IMR-90 (cell line): ENCODE measurements around the gene ZNF507. TPM values are rescaled to one million over a fixed set of nuclear protein-coding genes. Genes with fewer than 3 reads are reported as not detected.

Experiments
- ATAC-seq: fragments of 200-7000 bp; cut with Tn5 transposase; 2 replicates; pipeline ENCODE4 v1.9.1; 2020; ENCODE audit warnings: low read depth, mild to moderate bottlenecking, moderate library complexity
- BruUV-seq: library from RNA; stranded (reverse); fragments of 400-500 nt; replicated peaks from 2 replicates; lab custom pipeline; 2021; lab: Mats Ljungman, UMichigan
- CTCF ChIA-PET: fragments of 300-600 bp; formaldehyde crosslinking; extraction: SDS; loops from one replicate; lab custom pipeline; 2021; ENCODE audit warnings: antibody characterized with exemption; lab: Yijun Ruan, JAX
- POLR2A ChIA-PET: fragments of 300-600 bp; sonication (Branson Sonifier 250); formaldehyde crosslinking; loops from one replicate; lab custom pipeline; 2022; ENCODE audit warnings: antibody characterized with exemption; ENCODE audit not compliant: unreplicated experiment; lab: Charles Lee
- DNase-seq: peaks from one replicate; pipeline ENCODE4 v3.0.0; 2013
- H2AFZ ChIP-seq: replicated peaks from 2 replicates; pipeline ENCODE3; 2013; ENCODE audit warnings: low read length, mild to moderate bottlenecking; ENCODE audit not compliant: poor library complexity
- H2AK5ac ChIP-seq: 2 replicates; pipeline ENCODE4 v1.6.1; 2013; ENCODE audit warnings: low read depth, low read length, inconsistent platforms
- H2AK9ac ChIP-seq: replicated peaks from 2 replicates; pipeline ENCODE3; 2013; ENCODE audit warnings: mild to moderate bottlenecking, low read depth, low read length, moderate library complexity; ENCODE audit not compliant: poor library complexity
- H2BK120ac ChIP-seq: 2 replicates; pipeline ENCODE4 v1.6.1; 2013; ENCODE audit warnings: low read depth, low read length, inconsistent platforms
- H2BK15ac ChIP-seq: 3 replicates; pipeline ENCODE4 v1.6.1; 2013; ENCODE audit warnings: low read depth, low read length, inconsistent platforms
- H2BK20ac ChIP-seq: 2 replicates; pipeline ENCODE4 v1.6.1; 2013; ENCODE audit warnings: low read depth, mild to moderate bottlenecking, inconsistent platforms, low read length, moderate library complexity
- H2BK5ac ChIP-seq: 2 replicates; pipeline ENCODE4 v1.6.1; 2013; ENCODE audit warnings: mild to moderate bottlenecking, low read depth, low read length, inconsistent platforms; ENCODE audit not compliant: poor library complexity, severe bottlenecking
- H3K14ac ChIP-seq: replicated peaks from 2 replicates; pipeline ENCODE4 v1.6.1; 2013; ENCODE audit warnings: low read depth, low read length, inconsistent platforms
- H3K18ac ChIP-seq: 2 replicates; pipeline ENCODE4 v1.6.1; 2013; ENCODE audit warnings: low read depth, low read length, control low read depth
- H3K23ac ChIP-seq: 2 replicates; pipeline ENCODE4 v1.6.1; 2013; ENCODE audit warnings: low read depth, low read length, inconsistent platforms
- H3K27ac ChIP-seq: 2 replicates; pipeline ENCODE4 v1.5.1; 2013; ENCODE audit warnings: mild to moderate bottlenecking, control low read depth, low read length; ENCODE audit not compliant: insufficient read depth
- H3K27me3 ChIP-seq: 2 replicates; pipeline ENCODE4 v1.6.1; 2013; ENCODE audit warnings: low read length; ENCODE audit not compliant: control insufficient read depth, insufficient read depth
- H3K36me3 ChIP-seq: 2 replicates; pipeline ENCODE4 v1.6.1; 2013; ENCODE audit warnings: low read length, mixed read lengths; ENCODE audit not compliant: control insufficient read depth, insufficient read depth
- H3K4ac ChIP-seq: 2 replicates; pipeline ENCODE4 v1.6.1; 2013; ENCODE audit warnings: low read depth, low read length, inconsistent platforms
- H3K4me1 ChIP-seq: 2 replicates; pipeline ENCODE4 v1.6.1; 2013; ENCODE audit warnings: low read length, mixed read lengths; ENCODE audit not compliant: control insufficient read depth, insufficient read depth
- H3K4me2 ChIP-seq: 2 replicates; pipeline ENCODE4 v1.6.1; 2013; ENCODE audit warnings: low read depth, mild to moderate bottlenecking, control low read depth, low read length, moderate library complexity
- H3K4me3 ChIP-seq: 2 replicates; pipeline ENCODE4 v1.5.1; 2013; ENCODE audit warnings: low read depth, mild to moderate bottlenecking, control low read depth, low read length, moderate library complexity; ENCODE audit not compliant: insufficient read depth
- H3K56ac ChIP-seq: 2 replicates; pipeline ENCODE4 v1.6.1; 2013; ENCODE audit warnings: low read length, inconsistent platforms; ENCODE audit not compliant: insufficient read depth; ENCODE audit errors: extremely low read depth
- H3K79me1 ChIP-seq, 2 experiments: 2 replicates each; pipeline ENCODE4 v1.6.1; 2013; ENCODE audit warnings: low read length in 2 of 2, inconsistent platforms in 1 of 2, low read depth in 1 of 2
- H3K9ac ChIP-seq: 2 replicates; pipeline ENCODE4 v1.6.1; 2013; ENCODE audit warnings: low read depth, low read length, control low read depth
- H3K9me1 ChIP-seq: 2 replicates; pipeline ENCODE4 v1.6.1; 2013; ENCODE audit warnings: low read length, inconsistent platforms; ENCODE audit not compliant: insufficient read depth
- H3K9me3 ChIP-seq: 2 replicates; pipeline ENCODE4 v1.6.1; 2013; ENCODE audit warnings: low read length; ENCODE audit not compliant: control insufficient read depth, insufficient read depth
- H4K20me1 ChIP-seq: 2 replicates; pipeline ENCODE4 v1.6.1; 2013; ENCODE audit warnings: low read length, inconsistent platforms; ENCODE audit not compliant: insufficient read depth
- H4K5ac ChIP-seq: 2 replicates; pipeline ENCODE4 v1.6.1; 2013; ENCODE audit warnings: mild to moderate bottlenecking, low read depth, low read length, control low read depth
- H4K8ac ChIP-seq, 2 experiments: 2 replicates each; pipeline ENCODE4 v1.6.1; 2013; ENCODE audit warnings: low read depth in 2 of 2, low read length in 2 of 2, control low read depth in 1 of 2, inconsistent platforms in 1 of 2
- H4K91ac ChIP-seq: 2 replicates; pipeline ENCODE4 v1.6.1; 2013; ENCODE audit warnings: low read depth, low read length, inconsistent platforms; ENCODE audit not compliant: insufficient read depth
- BHLHE40 ChIP-seq: fragments of 150-350 bp; IDR thresholded peaks from 2 replicates; pipeline ENCODE4 v1.6.1; 2016; ENCODE audit warnings: mild to moderate bottlenecking, low read depth, low read length
- MAZ ChIP-seq: IDR thresholded peaks from 2 replicates; pipeline ENCODE4 v1.6.1; 2012; ENCODE audit warnings: low read depth, mild to moderate bottlenecking, low read length, improper control_type of control experiment, moderate library complexity, borderline replicate concordance
- USF2 ChIP-seq: fragments of 150-350 bp; IDR thresholded peaks from 2 replicates; pipeline ENCODE4 v1.6.1; 2017; ENCODE audit warnings: mild to moderate bottlenecking, antibody characterized with exemption, low read length, low read depth
- WGBS, 2 experiments: methylation state at CpG; one replicate each; pipeline versions ENCODE4 v1.1.5 to v1.1.7; 2013; ENCODE audit warnings: missing lambda C conversion rate in 2 of 2; ENCODE audit not compliant: insufficient read length in 1 of 2; ENCODE audit errors: extremely low coverage in 2 of 2; 5-methylcytosine and 5-hydroxymethylcytosine counted together
- dilution Hi-C: fragments of 300-500 bp; cut with HindIII; formaldehyde crosslinking; loops from one replicate; pipeline ENCODE4 v1.14.3; 2018; ENCODE audit warnings: low sequenced_read_pairs; ENCODE audit not compliant: unreplicated experiment
- in situ Hi-C: fragments of 300-500 bp; cut with MboI; formaldehyde crosslinking; loops from 3 replicates; pipeline ENCODE4 v1.14.3; 2019; ENCODE audit warnings: low sequenced_read_pairs, inconsistent platforms, mixed read lengths
- intact Hi-C: fragments of 100-400 bp; cut with micrococcal nuclease; formaldehyde crosslinking; loops from 2 replicates; pipeline ENCODE4 v1.10.0; 2022
- polyA plus RNA-seq, 3 experiments: library from polyadenylated mRNA; depleted of rRNA; stranded (reverse); fragments of >200 nt; gene quantifications; 2 replicates each; pipeline ENCODE4 v1.2.3, GENCODE V29; 2012; ENCODE audit warnings: low replicate concordance in 1 of 3
- total RNA-seq: library from RNA; depleted of rRNA; stranded (reverse); fragments of >200 nt; gene quantifications from 2 replicates; pipeline ENCODE4 v1.2.3, GENCODE V29; 2012

The ZNF507 gene
- total and polyA plus RNA-seq, 2 of the 4 experiments (the other 2 are of a cell fraction) = 9.6 to 19.9 TPM

- Histone ChIP-seq H4K8ac (no peak overlapping the region), H3K23ac (no peak overlapping the region), H3K4me3 (no peak overlapping the region), H2BK120ac (no peak overlapping the region), H3K9ac (no peak overlapping the region), H3K9me3 (no peaks in the 10 kb centered on the region), H2AK5ac (no peak overlapping the region), H3K27ac (no peak overlapping the region), H2BK5ac (no peak overlapping the region), H3K79me1 (peaks cover 54 to 60% of the 10 kb centered on the region in 2 experiments), H3K36me3 (peaks cover 23% of the 10 kb centered on the region), H3K18ac (no peak overlapping the region), H3K27me3 (no peaks in the 10 kb centered on the region), H2AFZ (no peak overlapping the region), H3K9me1 (peaks cover 15% of the 10 kb centered on the region; the same call in 1 of the 2 replicates), H3K4me1 (peaks cover 11% of the 10 kb centered on the region), H4K5ac (no peak overlapping the region), H2BK20ac (no peak overlapping the region), H3K14ac (no peak overlapping the region), H3K56ac (no peak overlapping the region), H3K4me2 (peak overlapping the region; percentile 5; the same call in 1 of the 2 replicates), H4K91ac (no peak overlapping the region), H2AK9ac (no peak overlapping the region), H2BK15ac (no peak overlapping the region), H3K4ac (no peak overlapping the region), H4K20me1 (peaks cover 15% of the 10 kb centered on the region)
- WGBS, 2 experiments = no CpG with 5 or more reads among the region's 2 CpGs
- BruUV-seq = no TSS peak
- peak; percentile 47 for DNase-seq
- in situ Hi-C loops (loop anchor here (25.0 kb wide), 1 partner anchor 1013 kb away; the partner anchor contains the start of gene TSHZ3), dilution Hi-C loops (no loop called here), intact Hi-C loops (loop anchor here (2.0 to 10.0 kb wide), 3 partner anchors 23 to 232 kb away; partner anchors contain the start of gene PDCD5)
- ChIA-PET POLR2A (no interaction called here), CTCF (interaction anchor here (1.1 kb wide), 1 partner anchor 14 kb away, joined by 3 read pairs; no protein-coding TSS in a partner anchor)
- TF ChIP-seq MAZ (no peak), USF2 (no peak), BHLHE40 (no peak)
- ATAC-seq = peak; percentile 13
Observed at GRCh38 chr19:32349724-32350470, 4.5 kb downstream of the ZNF507 start.
